H1 (cell line): ENCODE measurements around the gene CYP2E1. TPM values are rescaled to one million over a fixed set of nuclear protein-coding genes. Genes with fewer than 3 reads are reported as not detected.

Source experiments
- CTCF ChIA-PET: fragments of 300-600 bp; sonication (Branson Sonifier 250); formaldehyde crosslinking; loops from one replicate; lab custom pipeline; 2021; ENCODE audit not compliant: partially characterized antibody; lab: Charles Lee
- POLR2A ChIA-PET: fragments of 300-600 bp; sonication (Branson Sonifier 250); formaldehyde crosslinking; loops from one replicate; lab custom pipeline; 2021; ENCODE audit warnings: inconsistent platforms; ENCODE audit not compliant: partially characterized antibody; lab: Charles Lee
- DNase-seq, 2 experiments: peaks; one replicate each; pipeline versions ENCODE4 v3.0.0 to v3.0.0-alpha.2; 2010 to 2022; ENCODE audit warnings: low spot score in 2 of 2, low read depth in 1 of 2, mixed read lengths in 1 of 2
- FAIRE-seq: peaks from 2 replicates; lab custom pipeline; 2011; peaks lifted over from hg19 to GRCh38; lab: Jason Lieb, UNC
- H2AFZ ChIP-seq: 2 replicates; pipeline ENCODE4 v1.8.1; 2012; ENCODE audit warnings: low read length, inconsistent platforms
- H2AK5ac ChIP-seq: 2 replicates; pipeline ENCODE4 v1.6.1; 2013; ENCODE audit warnings: low read depth, low read length
- H2BK120ac ChIP-seq: replicated peaks from 2 replicates; pipeline ENCODE3; 2013; ENCODE audit warnings: low read depth, low read length, inconsistent platforms
- H2BK12ac ChIP-seq: 2 replicates; pipeline ENCODE4 v1.6.1; 2013; ENCODE audit warnings: low read depth, low read length
- H2BK15ac ChIP-seq: 2 replicates; pipeline ENCODE4 v1.6.1; 2013; ENCODE audit warnings: low read length
- H2BK20ac ChIP-seq: 2 replicates; pipeline ENCODE4 v1.6.1; 2013; ENCODE audit warnings: low read length
- H2BK5ac ChIP-seq: 2 replicates; pipeline ENCODE4 v1.6.1; 2013; ENCODE audit warnings: low read depth, low read length
- H3K14ac ChIP-seq: 2 replicates; pipeline ENCODE4 v1.6.1; 2013; ENCODE audit warnings: inconsistent platforms; ENCODE audit not compliant: insufficient read length
- H3K18ac ChIP-seq: 2 replicates; pipeline ENCODE4 v1.6.1; 2013; ENCODE audit warnings: low read length; ENCODE audit errors: extremely low read depth
- H3K23ac ChIP-seq: 2 replicates; pipeline ENCODE4 v1.6.1; 2013; ENCODE audit warnings: inconsistent platforms; ENCODE audit not compliant: insufficient read length
- H3K23me2 ChIP-seq: 2 replicates; pipeline ENCODE4 v1.6.1; 2013; ENCODE audit warnings: low read depth, low read length
- H3K27ac ChIP-seq: 2 replicates; pipeline ENCODE4 v1.6.1; 2011; ENCODE audit warnings: low read depth, low read length, inconsistent platforms
- H3K27me3 ChIP-seq, 4 experiments: replicated peaks in 1 of 4; 1 replicate in 1 of 4; 2 replicates in 3 of 4; pipeline versions ENCODE4 v1.6.1 to v1.8.1; 2011 to 2013; ENCODE audit warnings: low read length in 3 of 4, mild to moderate bottlenecking in 3 of 4, inconsistent platforms in 2 of 4, mixed read lengths in 2 of 4, moderate library complexity in 1 of 4; ENCODE audit not compliant: control insufficient read depth in 3 of 4, insufficient read depth in 3 of 4; ENCODE audit errors: extremely low read depth in 1 of 4
- H3K36me3 ChIP-seq, 4 experiments: 2 replicates each; pipeline versions ENCODE4 v1.6.1 to v1.8.1; 2011 to 2013; ENCODE audit warnings: mild to moderate bottlenecking in 4 of 4, low read length in 3 of 4, moderate library complexity in 2 of 4, control low read depth in 1 of 4, inconsistent platforms in 1 of 4; ENCODE audit not compliant: insufficient read depth in 4 of 4, control insufficient read depth in 2 of 4
- H3K4ac ChIP-seq: replicated peaks from 2 replicates; pipeline ENCODE3; 2013; ENCODE audit warnings: low read length, low read depth, mixed read lengths, inconsistent platforms; ENCODE audit not compliant: insufficient read length
- H3K4me1 ChIP-seq, 4 experiments: replicated peaks in 1 of 4; 1 replicate in 1 of 4; 2 replicates in 3 of 4; pipeline versions ENCODE4 v1.6.1 to v1.8.1; 2011 to 2013; ENCODE audit warnings: low read length in 3 of 4, inconsistent platforms in 2 of 4, mixed read lengths in 1 of 4; ENCODE audit not compliant: insufficient read depth in 4 of 4, control insufficient read depth in 3 of 4
- H3K4me2 ChIP-seq, 2 experiments: 2 replicates each; pipeline versions ENCODE4 v1.6.1 to v1.8.1; 2011 to 2013; ENCODE audit warnings: low read depth in 2 of 2, low read length in 2 of 2, control low read depth in 1 of 2, inconsistent platforms in 1 of 2, mild to moderate bottlenecking in 1 of 2; ENCODE audit not compliant: insufficient read depth in 1 of 2
- H3K4me3 ChIP-seq, 4 experiments: fragments of 200-600, 300-600 bp in 1 of 4; sonication (generic), shearing (Covaris generic), sonication (Bioruptor Twin) in 1 of 4; 2 replicates each; pipeline versions ENCODE4 v1.5.1 to v1.8.1; 2011 to 2016; ENCODE audit warnings: low read length in 4 of 4, low read depth in 3 of 4, control low read depth in 2 of 4, inconsistent platforms in 2 of 4, mild to moderate bottlenecking in 2 of 4, mixed read lengths in 1 of 4, moderate library complexity in 1 of 4; ENCODE audit not compliant: insufficient read depth in 2 of 4; ENCODE audit errors: extremely low read depth in 1 of 4
- H3K56ac ChIP-seq: replicated peaks from 2 replicates; pipeline ENCODE3; 2013; ENCODE audit warnings: low read depth, mild to moderate bottlenecking, mixed read lengths, low read length, inconsistent platforms; ENCODE audit not compliant: insufficient read length
- H3K79me1 ChIP-seq: 2 replicates; pipeline ENCODE4 v1.6.1; 2013; ENCODE audit warnings: low read depth, low read length, control low read depth
- H3K79me2 ChIP-seq, 2 experiments: 2 replicates each; pipeline versions ENCODE4 v1.6.1 to v1.8.1; 2012 to 2013; ENCODE audit warnings: low read length in 2 of 2, mild to moderate bottlenecking in 2 of 2, inconsistent platforms in 1 of 2; ENCODE audit not compliant: insufficient read depth in 2 of 2, control insufficient read depth in 1 of 2
- H3K9ac ChIP-seq, 4 experiments: replicated peaks in 1 of 4; 1 replicate in 1 of 4; 2 replicates in 3 of 4; pipeline versions ENCODE4 v1.6.1 to v1.8.1; 2011 to 2013; ENCODE audit warnings: low read depth in 3 of 4, low read length in 3 of 4, control low read depth in 2 of 4, mild to moderate bottlenecking in 2 of 4, moderate library complexity in 2 of 4, inconsistent platforms in 1 of 4; ENCODE audit errors: extremely low read depth in 1 of 4
- H3K9me3 ChIP-seq, 2 experiments: 2 replicates each; pipeline versions ENCODE4 v1.6.1 to v1.8.1; 2012 to 2013; ENCODE audit warnings: mild to moderate bottlenecking in 2 of 2, moderate library complexity in 2 of 2, control low read depth in 1 of 2, inconsistent platforms in 1 of 2, low read depth in 1 of 2, low read length in 1 of 2, mixed read lengths in 1 of 2; ENCODE audit not compliant: insufficient read depth in 2 of 2
- H4K20me1 ChIP-seq, 2 experiments: replicated peaks in 1 of 2; 2 replicates each; pipeline versions ENCODE3 to v1.8.1; 2011 to 2013; ENCODE audit warnings: inconsistent platforms in 2 of 2, low read length in 2 of 2, mild to moderate bottlenecking in 1 of 2; ENCODE audit not compliant: insufficient read depth in 2 of 2, control insufficient read depth in 1 of 2
- H4K5ac ChIP-seq: 2 replicates; pipeline ENCODE4 v1.6.1; 2013; ENCODE audit warnings: low read length, low read depth, mixed read lengths, inconsistent platforms; ENCODE audit not compliant: insufficient read length
- H4K8ac ChIP-seq: 2 replicates; pipeline ENCODE4 v1.8.0; 2013; ENCODE audit warnings: mild to moderate bottlenecking, moderate library complexity, low read length, inconsistent platforms; ENCODE audit not compliant: insufficient read depth; ENCODE audit errors: extremely low read depth
- H4K91ac ChIP-seq: replicated peaks from 2 replicates; pipeline ENCODE3; 2013; ENCODE audit warnings: low read length, mixed read lengths, inconsistent platforms; ENCODE audit not compliant: insufficient read length
- BACH1 ChIP-seq: IDR thresholded peaks from 2 replicates; pipeline ENCODE4 v1.6.1; 2012; ENCODE audit warnings: low read length, improper control_type of control experiment
- HDAC2 ChIP-seq, 2 experiments: fragments of 300-600 bp in 1 of 2; sonication (generic) in 1 of 2; IDR thresholded peaks; 2 replicates each; pipeline ENCODE4 v1.6.1; 2011 to 2012; ENCODE audit warnings: low read depth in 2 of 2, low read length in 2 of 2, mild to moderate bottlenecking in 2 of 2, moderate library complexity in 2 of 2, borderline replicate concordance in 1 of 2, inconsistent platforms in 1 of 2
- TAF7 ChIP-seq: optimal IDR thresholded peaks from 2 replicates; pipeline ENCODE3; 2011; ENCODE audit warnings: low read depth, mild to moderate bottlenecking, inconsistent platforms, low read length, moderate library complexity, borderline replicate concordance
- WGBS, 2 experiments: shearing (Covaris generic) in 1 of 2; methylation state at CpG; one replicate each; pipeline versions ENCODE4 v1.1.6 to v1.1.7; 2013 to 2015; ENCODE audit warnings: low lambda C conversion rate in 2 of 2, mixed read lengths in 2 of 2, inconsistent platforms in 1 of 2, low coverage in 1 of 2, missing lambda C conversion rate in 1 of 2; ENCODE audit not compliant: insufficient replicate concordance in 2 of 2, insufficient coverage in 1 of 2, insufficient read length in 1 of 2; ENCODE audit errors: extremely low coverage in 1 of 2, missing lambda C conversion rate in 1 of 2; 5-methylcytosine and 5-hydroxymethylcytosine counted together
- polyA plus RNA-seq, 7 experiments: library from polyadenylated mRNA; depleted of rRNA in 3 of 7; stranded (reverse) in 5 of 7; unstranded in 2 of 7; fragments of >200 nt in 5 of 7; fragments of 200-250 nt in 2 of 7; gene quantifications; 1 replicate in 5 of 7; 2 replicates in 1 of 7; 4 replicates in 1 of 7; pipeline versions ENCODE4 v1.2.1 to v1.2.3, GENCODE V29; 2011 to 2013; ENCODE audit warnings: missing spikeins in 2 of 7, mixed read lengths in 2 of 7
- total RNA-seq: library from RNA; stranded (reverse); fragmentation: NEBNext Ultra II Directional; extraction: Animal tissue kit (Norgen Biotek cat#: 25700); gene quantifications from 2 replicates; pipeline ENCODE4 v1.2.1, GENCODE V29; 2021
- TF ChIP-seq, protein P1 (sequence below): IDR thresholded peaks from 2 replicates; pipeline ENCODE4 v1.6.1; 2012; ENCODE audit warnings: low read length, inconsistent platforms

Gene CYP2E1
- total and polyA plus RNA-seq, 2 of the 8 experiments (the other 6 are each of a cell fraction or from before 2014, with no cell fraction given) = 0.11 TPM; not detected in 1

DNA sequence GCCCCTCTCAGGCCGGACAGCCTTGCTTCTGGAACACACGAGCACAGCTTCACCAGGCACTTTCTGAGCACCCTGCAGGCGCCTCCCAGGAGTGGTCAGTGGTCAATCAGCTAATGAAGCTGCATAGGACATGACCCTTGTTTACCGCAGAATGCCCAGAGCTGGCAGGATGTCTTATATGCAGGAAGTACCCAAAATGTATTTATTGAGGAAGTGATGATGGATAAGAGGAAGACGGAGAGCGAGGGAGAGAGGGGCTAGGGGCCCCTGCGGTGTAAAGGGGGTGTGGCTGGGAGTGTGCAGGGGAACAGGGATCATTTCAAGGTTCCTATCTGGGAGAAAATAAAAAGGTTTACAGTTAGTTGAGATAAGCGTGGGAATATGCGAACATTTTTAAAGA, 3.3 kb downstream of the CYP2E1 start:
- H3K23me2 ChIP-seq = no peaks in the 10 kb centered on the region
- no peak overlapping the region for H3K4ac ChIP-seq
- no peak overlapping the region for H2AK5ac ChIP-seq
- no peaks in the 10 kb centered on the region for H3K79me2 ChIP-seq
- no peaks in the 10 kb centered on the region for H3K27me3 ChIP-seq
- H3K36me3 ChIP-seq = peaks cover 0 to 3% (median 0%) of the 10 kb centered on the region in 4 experiments; a peak in 1 of 8 replicates
- no peaks in the 10 kb centered on the region for H3K4me1 ChIP-seq
- no peak overlapping the region for H3K27ac ChIP-seq
- H3K56ac ChIP-seq = no peak overlapping the region
- ChIA-PET POLR2A (no interaction called here), CTCF (no interaction called here)
- no peak overlapping the region for H2AFZ ChIP-seq
- no peak overlapping the region for H3K23ac ChIP-seq
- H3K4me2 ChIP-seq = no peak overlapping the region
- H3K14ac ChIP-seq = no peak overlapping the region
- no peak overlapping the region for H3K18ac ChIP-seq
- H3K79me1 ChIP-seq = no peaks in the 10 kb centered on the region
- no peaks in the 10 kb centered on the region for H4K20me1 ChIP-seq
- no peak overlapping the region for H2BK15ac ChIP-seq
- peaks cover 71 to 91% of the 10 kb centered on the region in 2 experiments for H3K9me3 ChIP-seq
- no peak overlapping the region for H2BK5ac ChIP-seq
- no peak overlapping the region for H3K4me3 ChIP-seq
- no peak overlapping the region for H3K9ac ChIP-seq
- H2BK20ac ChIP-seq = no peak overlapping the region
- H2BK12ac ChIP-seq = no peak overlapping the region
- DNase-seq (no peak), FAIRE-seq (no peak)
- no peak overlapping the region for H4K8ac ChIP-seq
- WGBS, 2 experiments = 79 to 100% methylated on average over 2 to 8 of the region's 9 CpGs
- H4K91ac ChIP-seq = no peak overlapping the region
- no peak overlapping the region for H4K5ac ChIP-seq
- no peak overlapping the region for H2BK120ac ChIP-seq
- TF ChIP-seq, protein P1, sequence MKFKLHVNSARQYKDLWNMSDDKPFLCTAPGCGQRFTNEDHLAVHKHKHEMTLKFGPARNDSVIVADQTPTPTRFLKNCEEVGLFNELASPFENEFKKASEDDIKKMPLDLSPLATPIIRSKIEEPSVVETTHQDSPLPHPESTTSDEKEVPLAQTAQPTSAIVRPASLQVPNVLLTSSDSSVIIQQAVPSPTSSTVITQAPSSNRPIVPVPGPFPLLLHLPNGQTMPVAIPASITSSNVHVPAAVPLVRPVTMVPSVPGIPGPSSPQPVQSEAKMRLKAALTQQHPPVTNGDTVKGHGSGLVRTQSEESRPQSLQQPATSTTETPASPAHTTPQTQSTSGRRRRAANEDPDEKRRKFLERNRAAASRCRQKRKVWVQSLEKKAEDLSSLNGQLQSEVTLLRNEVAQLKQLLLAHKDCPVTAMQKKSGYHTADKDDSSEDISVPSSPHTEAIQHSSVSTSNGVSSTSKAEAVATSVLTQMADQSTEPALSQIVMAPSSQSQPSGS = no peak
- TF ChIP-seq BACH1 (no peak), HDAC2 (IDR thresholded peaks at IDR 0.05; ENCODE audit: borderline replicate concordance in 1 of 2, low read depth in 2 of 2, low read length in 2 of 2) (no peak), TAF7 (no peak)
